AG09309 (cell line): ENCODE results near the gene HIPK3.
A peak's percentile ranks its signal among the peaks of the same experiment; 100 is the strongest.
"Not testable (repeated sequence)": the region's sequence is repeated elsewhere in the genome, so short reads cannot be mapped to it uniquely, and the experiment has no call there.

Experiments
- DNase-seq: peaks from one replicate; pipeline ENCODE4 v3.0.0-alpha.2; 2010; ENCODE audit warnings: low read depth
- H3K4me3 ChIP-seq: 2 replicates; pipeline ENCODE4 v1.5.1; 2011; ENCODE audit warnings: mild to moderate bottlenecking, low read depth, low read length, moderate library complexity; ENCODE audit not compliant: control insufficient read depth
- TF ChIP-seq, protein P1 (sequence below): IDR thresholded peaks from 2 replicates; pipeline ENCODE4 v1.5.1; 2011; ENCODE audit warnings: mild to moderate bottlenecking, low read depth, low read length, inconsistent platforms; ENCODE audit not compliant: insufficient read depth, control insufficient read depth; ENCODE audit errors: missing control alignments

HIPK3 gene

DNA sequence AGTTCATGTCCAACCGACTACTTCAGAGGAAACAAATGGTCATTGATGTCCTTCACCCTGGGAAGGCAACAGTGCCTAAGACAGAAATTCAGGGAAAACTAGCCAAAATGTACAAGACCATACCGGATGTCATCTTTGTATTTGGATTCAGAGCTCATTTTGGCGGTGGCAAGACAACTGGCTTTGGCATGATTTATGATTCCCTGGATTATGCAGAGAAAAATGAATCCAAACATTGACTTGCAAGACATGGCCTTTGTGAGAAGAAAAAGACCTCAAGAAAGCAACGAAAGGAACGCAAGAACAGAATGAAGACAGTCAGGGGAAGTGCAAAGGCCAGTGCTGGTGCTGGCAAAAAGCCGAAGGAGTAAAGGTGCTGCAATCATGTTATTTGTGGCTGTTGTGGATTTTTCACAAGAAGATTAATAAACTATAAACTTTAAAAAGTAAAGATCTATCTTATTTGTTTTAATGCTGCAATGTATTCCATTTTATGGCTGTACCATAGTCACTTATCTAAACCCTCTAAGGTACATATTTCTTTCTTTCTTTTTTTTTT, 20.1 kb upstream of the HIPK3 start:
- no peak for DNase-seq
- H3K4me3 ChIP-seq, result no peak overlapping the region
- TF ChIP-seq, protein P1, sequence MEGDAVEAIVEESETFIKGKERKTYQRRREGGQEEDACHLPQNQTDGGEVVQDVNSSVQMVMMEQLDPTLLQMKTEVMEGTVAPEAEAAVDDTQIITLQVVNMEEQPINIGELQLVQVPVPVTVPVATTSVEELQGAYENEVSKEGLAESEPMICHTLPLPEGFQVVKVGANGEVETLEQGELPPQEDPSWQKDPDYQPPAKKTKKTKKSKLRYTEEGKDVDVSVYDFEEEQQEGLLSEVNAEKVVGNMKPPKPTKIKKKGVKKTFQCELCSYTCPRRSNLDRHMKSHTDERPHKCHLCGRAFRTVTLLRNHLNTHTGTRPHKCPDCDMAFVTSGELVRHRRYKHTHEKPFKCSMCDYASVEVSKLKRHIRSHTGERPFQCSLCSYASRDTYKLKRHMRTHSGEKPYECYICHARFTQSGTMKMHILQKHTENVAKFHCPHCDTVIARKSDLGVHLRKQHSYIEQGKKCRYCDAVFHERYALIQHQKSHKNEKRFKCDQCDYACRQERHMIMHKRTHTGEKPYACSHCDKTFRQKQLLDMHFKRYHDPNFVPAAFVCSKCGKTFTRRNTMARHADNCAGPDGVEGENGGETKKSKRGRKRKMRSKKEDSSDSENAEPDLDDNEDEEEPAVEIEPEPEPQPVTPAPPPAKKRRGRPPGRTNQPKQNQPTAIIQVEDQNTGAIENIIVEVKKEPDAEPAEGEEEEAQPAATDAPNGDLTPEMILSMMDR, result no peak

DNA sequence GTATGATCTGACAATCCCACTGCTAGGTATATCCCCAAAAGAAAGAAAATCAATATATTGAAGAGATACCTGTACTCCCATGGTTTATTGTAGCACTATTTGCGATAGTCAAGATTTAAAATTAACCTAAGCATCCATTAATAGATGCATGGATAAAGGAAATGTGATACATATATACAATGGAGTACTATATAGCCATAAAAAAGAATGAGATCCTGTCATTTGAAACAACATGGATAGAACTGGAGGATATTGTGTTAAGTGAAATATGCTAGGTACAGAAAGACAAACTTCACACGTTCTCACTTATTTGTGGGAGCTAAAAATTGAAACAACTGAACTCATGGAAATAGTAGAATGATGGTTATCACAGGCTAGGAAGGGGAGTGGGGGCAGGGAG, 14.6 kb upstream of the HIPK3 start:
- no peak for DNase-seq
- TF ChIP-seq, protein P1, result no peak
- no peak overlapping the region for H3K4me3 ChIP-seq

DNA sequence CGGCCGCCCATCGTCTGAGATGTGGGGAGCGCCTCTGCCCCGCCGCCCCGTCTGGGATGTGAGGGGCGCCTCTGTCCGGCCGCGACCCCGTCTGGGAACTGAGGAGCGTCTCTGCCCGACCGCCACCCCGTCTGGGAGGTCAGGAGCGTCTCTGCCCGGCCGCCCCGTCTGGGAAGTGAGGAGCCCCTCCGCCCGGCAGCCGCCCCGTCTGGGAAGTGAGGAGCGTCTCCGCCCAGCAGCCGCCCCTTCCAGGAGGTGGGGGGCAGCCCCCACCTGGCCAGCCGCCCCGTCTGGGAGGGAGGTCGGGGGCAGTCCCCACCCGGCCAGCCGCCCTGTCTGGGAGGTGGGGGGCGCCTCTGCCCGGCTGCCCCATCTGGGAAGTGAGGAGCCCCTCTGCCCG, 13.5 kb upstream of the HIPK3 start:
- DNase-seq, H3K4me3 ChIP-seq: not testable (repeated sequence)

DNA sequence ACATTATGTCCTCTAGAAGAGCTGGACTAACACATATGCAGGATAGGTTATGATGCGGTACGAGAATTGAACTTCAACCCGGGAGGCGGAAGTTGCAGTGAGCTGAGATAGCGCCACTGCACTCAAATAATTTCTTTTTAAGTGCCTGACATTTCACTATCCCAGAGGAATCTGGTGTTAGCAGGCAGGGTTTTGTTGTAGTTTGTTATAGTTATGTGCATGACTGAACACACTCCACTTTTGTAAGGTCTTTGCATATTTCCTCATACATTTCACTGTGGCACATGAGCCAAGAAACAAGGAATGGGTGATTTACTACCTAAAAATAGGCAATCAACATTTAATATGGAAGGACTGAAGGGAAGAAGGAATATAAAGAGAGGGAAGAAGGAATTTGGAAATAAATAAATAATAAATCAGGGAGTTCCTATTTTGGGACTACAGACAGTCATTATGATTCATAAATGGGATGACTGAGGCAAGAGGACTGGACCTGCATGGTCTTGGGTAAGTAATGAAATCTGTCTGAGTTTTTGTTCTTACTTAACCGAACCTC, 8.7 kb upstream of the HIPK3 start:
- H3K4me3 ChIP-seq, result no peak overlapping the region
- TF ChIP-seq, protein P1, result no peak
- DNase-seq, result peak; percentile 69

DNA sequence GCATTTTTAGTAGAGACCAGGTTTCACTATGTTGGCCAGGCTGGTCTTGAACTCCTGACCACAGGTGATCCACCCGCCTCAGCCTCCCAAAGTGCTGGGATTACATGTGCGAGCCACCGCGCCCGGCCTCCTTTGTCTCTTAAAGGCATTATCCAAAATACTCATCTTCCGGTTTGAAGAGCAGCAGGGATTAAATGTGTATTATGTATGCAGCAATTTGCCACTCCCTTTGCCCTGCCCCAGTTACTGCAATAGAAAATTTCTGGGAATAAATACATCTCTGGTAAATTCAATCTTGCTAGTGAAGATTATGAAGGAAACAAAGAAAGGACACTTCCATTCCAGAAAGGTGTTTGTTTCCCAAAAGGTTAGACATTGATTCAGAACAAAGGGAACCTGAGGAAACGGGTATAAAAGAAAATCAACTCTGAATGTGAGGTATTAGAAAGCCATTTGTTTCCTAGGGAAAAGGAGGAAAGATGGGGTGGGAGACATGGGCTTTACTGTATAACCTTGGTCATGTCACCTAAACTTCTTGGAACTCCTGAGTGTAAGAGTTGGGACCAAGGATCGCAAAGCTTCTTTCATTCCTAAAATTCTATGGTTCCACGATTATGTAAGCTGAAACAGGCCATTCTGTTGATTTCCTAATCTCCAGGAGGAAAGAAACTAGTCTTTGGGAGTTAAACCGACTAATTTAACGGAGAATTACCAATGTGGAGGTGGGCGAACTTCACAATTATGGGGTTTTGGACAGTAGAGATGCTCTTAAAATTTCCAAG, 959 bp upstream of the HIPK3 start:
- DNase-seq, result no peak
- TF ChIP-seq, protein P1, result no peak
- peak overlapping the region; percentile 69 for H3K4me3 ChIP-seq

DNA sequence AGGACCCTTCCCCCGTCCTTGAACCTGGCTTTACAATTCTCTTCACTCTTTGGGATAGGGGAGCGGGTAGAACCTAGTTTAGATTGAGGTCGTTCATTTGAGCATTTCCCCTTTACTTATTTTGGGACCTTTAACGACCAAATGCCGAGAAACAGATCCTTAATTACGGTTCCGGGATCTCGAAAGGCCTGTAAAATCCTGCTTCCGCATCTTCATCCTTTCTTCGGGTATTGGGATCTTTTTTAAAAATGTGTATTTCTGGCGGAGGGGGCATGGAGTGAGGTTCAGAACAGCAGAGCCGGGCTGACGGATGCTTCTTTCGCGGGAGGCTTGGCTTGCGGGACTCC, 395 bp upstream of the HIPK3 start:
- TF ChIP-seq, protein P1, result no peak
- no peak for DNase-seq
- peak overlapping the region; percentile 69 for H3K4me3 ChIP-seq

DNA sequence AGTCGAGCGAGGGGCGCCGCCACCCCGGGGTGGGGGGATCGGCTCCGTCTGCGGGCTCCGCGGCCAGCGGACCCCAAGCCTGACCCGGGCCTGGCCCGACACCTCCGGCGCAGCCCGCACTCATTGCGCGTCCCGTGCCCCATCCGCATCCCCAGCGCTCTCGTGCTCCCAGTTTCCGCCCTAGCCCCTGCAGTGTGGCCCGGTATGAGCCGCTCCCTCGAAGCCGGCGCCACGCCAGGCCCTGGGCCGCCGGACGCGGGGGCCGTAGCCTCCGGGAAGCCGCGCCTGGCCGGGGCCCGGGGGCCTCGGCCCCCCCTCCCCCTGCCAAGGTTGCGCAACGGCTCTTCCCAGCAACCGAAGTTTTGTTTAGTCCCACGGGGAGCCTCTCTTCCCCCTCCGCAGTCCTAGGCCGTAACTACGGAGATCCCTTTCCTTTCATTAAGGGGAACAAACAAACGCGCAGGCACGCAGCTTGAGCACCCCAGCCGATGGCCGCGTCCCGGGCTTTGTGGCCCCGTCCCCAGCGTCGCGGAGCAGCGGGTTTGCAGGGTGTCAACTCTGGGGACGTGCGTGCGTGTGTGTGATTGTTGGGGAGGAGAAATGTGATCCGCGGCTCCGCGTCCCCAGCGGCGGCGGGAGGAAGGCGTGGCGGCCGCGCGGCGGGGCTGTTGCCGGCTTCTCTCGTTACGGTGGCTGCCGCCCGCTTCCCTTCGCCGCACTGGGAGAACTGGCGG, 883 bp downstream of the HIPK3 start:
- peak; percentile 55 for DNase-seq
- TF ChIP-seq, protein P1, result peak; percentile 20
- H3K4me3 ChIP-seq, result peak overlapping the region; percentile 69
